Panc1 (cell line): Measurements from ENCODE around the gene TMEM115. TPM values are rescaled to one million over a fixed set of nuclear protein-coding genes. Genes with fewer than 3 reads are reported as not detected.

Experiments
- ATAC-seq: fragments of 200-7000 bp; cut with Tn5 transposase; 2 replicates; pipeline ENCODE4 v1.9.1; 2020; ENCODE audit warnings: mild to moderate bottlenecking, moderate library complexity
- BruUV-seq: library from RNA; stranded (reverse); fragments of 400-500 nt; replicated peaks from 2 replicates; lab custom pipeline; 2021; lab: Mats Ljungman, UMichigan
- CTCF ChIA-PET: fragments of 300-600 bp; sonication (Branson Sonifier 250); formaldehyde crosslinking; loops from one replicate; lab custom pipeline; 2022; ENCODE audit warnings: antibody characterized with exemption; lab: Charles Lee
- POLR2A ChIA-PET: fragments of 300-600 bp; sonication (Branson Sonifier 250); formaldehyde crosslinking; loops from one replicate; lab custom pipeline; 2022; ENCODE audit warnings: antibody characterized with exemption; lab: Charles Lee
- DNase-seq: peaks from one replicate; pipeline ENCODE4 v3.0.0-alpha.2; 2010; ENCODE audit warnings: low read depth, low spot score
- H3K27ac ChIP-seq: 2 replicates; pipeline ENCODE4 v1.5.1; 2011; ENCODE audit warnings: mild to moderate bottlenecking, low read length, inconsistent platforms
- H3K27me3 ChIP-seq: fragments of 200-500 bp; sonication (Bioruptor generic); 2 replicates; pipeline ENCODE4 v1.6.0; 2014; ENCODE audit warnings: low read length, inconsistent platforms; ENCODE audit not compliant: control insufficient read depth, insufficient read depth
- H3K36me3 ChIP-seq: fragments of 200-500 bp; sonication (Bioruptor generic); 2 replicates; pipeline ENCODE4 v1.5.1; 2014; ENCODE audit warnings: inconsistent platforms, mild to moderate bottlenecking, low read length, moderate library complexity; ENCODE audit not compliant: control insufficient read depth, insufficient read depth
- H3K4me1 ChIP-seq: 2 replicates; pipeline ENCODE4 v1.5.1; 2011; ENCODE audit warnings: inconsistent platforms, mild to moderate bottlenecking, low read length, moderate library complexity; ENCODE audit not compliant: control insufficient read depth, insufficient read depth
- H3K4me3 ChIP-seq, 2 experiments: 2 replicates each; pipeline ENCODE4 v1.5.1; 2011 to 2012; ENCODE audit warnings: low read depth in 2 of 2, low read length in 2 of 2, mild to moderate bottlenecking in 2 of 2, inconsistent platforms in 1 of 2, moderate library complexity in 1 of 2
- H3K9me3 ChIP-seq: fragments of 200-500 bp; sonication (Bioruptor generic); 2 replicates; pipeline ENCODE4 v1.5.1; 2014; ENCODE audit warnings: low read depth, mild to moderate bottlenecking, inconsistent platforms, low read length, moderate library complexity; ENCODE audit not compliant: control insufficient read depth, insufficient read depth
- POLR2AphosphoS5 ChIP-seq: IDR thresholded peaks from 2 replicates; pipeline ENCODE4 v1.6.1; 2012; ENCODE audit warnings: mild to moderate bottlenecking, low read depth, low read length, moderate library complexity
- SIN3A ChIP-seq: IDR thresholded peaks from 2 replicates; pipeline ENCODE4 v1.6.1; 2012; ENCODE audit warnings: low read depth, mild to moderate bottlenecking, low read length, moderate library complexity, borderline replicate concordance; ENCODE audit not compliant: insufficient read depth
- TCF7L2 ChIP-seq: IDR thresholded peaks from 2 replicates; pipeline ENCODE4 v1.6.1; 2011; ENCODE audit warnings: mild to moderate bottlenecking, low read depth, low read length, inconsistent platforms
- in situ Hi-C: cut with HindIII; loops from 2 replicates; pipeline ENCODE4 v1.10.0; 2016; ENCODE audit warnings: low sequenced_read_pairs, low pct_unique_long_range_greater_than_20kb
- intact Hi-C: fragments of 100-400 bp; cut with micrococcal nuclease; formaldehyde crosslinking; loops from one replicate; pipeline ENCODE4 v1.10.0; 2022; ENCODE audit not compliant: unreplicated experiment
- total RNA-seq: library from RNA; stranded (reverse); gene quantifications from one replicate; pipeline ENCODE4 v1.2.1, GENCODE V29; 2021; ENCODE audit not compliant: unreplicated experiment
- TF ChIP-seq, protein P1 (sequence below): fragments of 450-650 bp; IDR thresholded peaks from 2 replicates; pipeline ENCODE4 v1.5.1; 2017; ENCODE audit warnings: mild to moderate bottlenecking
- TF ChIP-seq, protein P2 (sequence below), 2 experiments: IDR thresholded peaks; 2 replicates each; pipeline ENCODE4 v1.6.1; 2011 to 2012; ENCODE audit warnings: low read depth in 2 of 2, control low read depth in 1 of 2, low read length in 1 of 2, mild to moderate bottlenecking in 1 of 2, moderate library complexity in 1 of 2; ENCODE audit not compliant: insufficient read depth in 1 of 2

TMEM115 gene
- total RNA-seq, 1 experiment from 2014 or later: 30.2 TPM

DNA sequence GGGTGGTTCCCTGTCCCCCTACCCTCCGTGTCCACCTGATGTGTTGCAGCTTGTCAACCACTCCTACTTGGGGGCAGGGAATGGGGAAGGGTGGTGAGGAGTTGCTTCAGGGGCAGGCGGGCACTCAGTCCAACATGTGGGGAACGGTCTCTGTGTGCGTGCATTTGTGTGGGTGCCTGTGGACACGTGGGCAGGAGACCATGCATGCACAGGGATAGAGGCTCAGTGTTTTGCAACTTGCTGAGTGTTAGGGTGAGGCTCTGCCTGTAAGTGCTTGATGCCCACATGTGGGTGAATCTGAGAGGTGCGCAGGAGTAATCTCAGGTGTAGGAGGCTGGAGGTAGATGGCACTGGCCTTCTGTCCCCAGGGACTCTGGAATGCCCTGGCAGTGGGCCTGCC, 24.4 kb upstream of the TMEM115 start:
- Histone ChIP-seq H3K4me1 (no peaks in the 10 kb centered on the region), H3K9me3 (no peaks in the 10 kb centered on the region), H3K36me3 (no peaks in the 10 kb centered on the region), H3K27ac (no peak overlapping the region), H3K27me3 (no peaks in the 10 kb centered on the region), H3K4me3 (no peak overlapping the region)
- DNase-seq (no peak), ATAC-seq (no peak)
- POLR2A ChIA-PET: no interaction called here
- BruUV-seq: no TSS peak
- CTCF ChIA-PET: no interaction called here
- intact Hi-C loops (no loop called here), in situ Hi-C loops (no loop called here)
- TF ChIP-seq, protein P1, sequence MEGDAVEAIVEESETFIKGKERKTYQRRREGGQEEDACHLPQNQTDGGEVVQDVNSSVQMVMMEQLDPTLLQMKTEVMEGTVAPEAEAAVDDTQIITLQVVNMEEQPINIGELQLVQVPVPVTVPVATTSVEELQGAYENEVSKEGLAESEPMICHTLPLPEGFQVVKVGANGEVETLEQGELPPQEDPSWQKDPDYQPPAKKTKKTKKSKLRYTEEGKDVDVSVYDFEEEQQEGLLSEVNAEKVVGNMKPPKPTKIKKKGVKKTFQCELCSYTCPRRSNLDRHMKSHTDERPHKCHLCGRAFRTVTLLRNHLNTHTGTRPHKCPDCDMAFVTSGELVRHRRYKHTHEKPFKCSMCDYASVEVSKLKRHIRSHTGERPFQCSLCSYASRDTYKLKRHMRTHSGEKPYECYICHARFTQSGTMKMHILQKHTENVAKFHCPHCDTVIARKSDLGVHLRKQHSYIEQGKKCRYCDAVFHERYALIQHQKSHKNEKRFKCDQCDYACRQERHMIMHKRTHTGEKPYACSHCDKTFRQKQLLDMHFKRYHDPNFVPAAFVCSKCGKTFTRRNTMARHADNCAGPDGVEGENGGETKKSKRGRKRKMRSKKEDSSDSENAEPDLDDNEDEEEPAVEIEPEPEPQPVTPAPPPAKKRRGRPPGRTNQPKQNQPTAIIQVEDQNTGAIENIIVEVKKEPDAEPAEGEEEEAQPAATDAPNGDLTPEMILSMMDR: no peak
- no peak for TF ChIP-seq SIN3A
- TF ChIP-seq TCF7L2: no peak
- no peak for TF ChIP-seq POLR2AphosphoS5
- TF ChIP-seq, protein P2, sequence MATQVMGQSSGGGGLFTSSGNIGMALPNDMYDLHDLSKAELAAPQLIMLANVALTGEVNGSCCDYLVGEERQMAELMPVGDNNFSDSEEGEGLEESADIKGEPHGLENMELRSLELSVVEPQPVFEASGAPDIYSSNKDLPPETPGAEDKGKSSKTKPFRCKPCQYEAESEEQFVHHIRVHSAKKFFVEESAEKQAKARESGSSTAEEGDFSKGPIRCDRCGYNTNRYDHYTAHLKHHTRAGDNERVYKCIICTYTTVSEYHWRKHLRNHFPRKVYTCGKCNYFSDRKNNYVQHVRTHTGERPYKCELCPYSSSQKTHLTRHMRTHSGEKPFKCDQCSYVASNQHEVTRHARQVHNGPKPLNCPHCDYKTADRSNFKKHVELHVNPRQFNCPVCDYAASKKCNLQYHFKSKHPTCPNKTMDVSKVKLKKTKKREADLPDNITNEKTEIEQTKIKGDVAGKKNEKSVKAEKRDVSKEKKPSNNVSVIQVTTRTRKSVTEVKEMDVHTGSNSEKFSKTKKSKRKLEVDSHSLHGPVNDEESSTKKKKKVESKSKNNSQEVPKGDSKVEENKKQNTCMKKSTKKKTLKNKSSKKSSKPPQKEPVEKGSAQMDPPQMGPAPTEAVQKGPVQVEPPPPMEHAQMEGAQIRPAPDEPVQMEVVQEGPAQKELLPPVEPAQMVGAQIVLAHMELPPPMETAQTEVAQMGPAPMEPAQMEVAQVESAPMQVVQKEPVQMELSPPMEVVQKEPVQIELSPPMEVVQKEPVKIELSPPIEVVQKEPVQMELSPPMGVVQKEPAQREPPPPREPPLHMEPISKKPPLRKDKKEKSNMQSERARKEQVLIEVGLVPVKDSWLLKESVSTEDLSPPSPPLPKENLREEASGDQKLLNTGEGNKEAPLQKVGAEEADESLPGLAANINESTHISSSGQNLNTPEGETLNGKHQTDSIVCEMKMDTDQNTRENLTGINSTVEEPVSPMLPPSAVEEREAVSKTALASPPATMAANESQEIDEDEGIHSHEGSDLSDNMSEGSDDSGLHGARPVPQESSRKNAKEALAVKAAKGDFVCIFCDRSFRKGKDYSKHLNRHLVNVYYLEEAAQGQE (IDR thresholded peaks at IDR 0.05; ENCODE audit: insufficient read depth in 1 of 2, low read depth in 2 of 2, low read length in 1 of 2): no peak

- intact Hi-C loops (no loop called here), in situ Hi-C loops (no loop called here)
- Histone ChIP-seq H3K36me3 (no peaks in the 10 kb centered on the region), H3K27me3 (no peaks in the 10 kb centered on the region), H3K9me3 (no peaks in the 10 kb centered on the region), H3K4me3 (no peak overlapping the region), H3K4me1 (no peaks in the 10 kb centered on the region), H3K27ac (no peak overlapping the region)
- TF ChIP-seq, protein P1: no peak
- TF ChIP-seq SIN3A: no peak
- no peak for TF ChIP-seq POLR2AphosphoS5
- TF ChIP-seq, protein P2 (IDR thresholded peaks at IDR 0.05; ENCODE audit: insufficient read depth in 1 of 2, low read depth in 2 of 2, low read length in 1 of 2): no peak
- no peak for TF ChIP-seq TCF7L2
- no peak for DNase-seq
- CTCF ChIA-PET: no interaction called here
- BruUV-seq: no TSS peak
- ATAC-seq: no peak
- POLR2A ChIA-PET: no interaction called here
Observed at GRCh38 chr3:50382722-50383121, 23.4 kb upstream of the TMEM115 start.
